Liver (tissue), 9 donors: Measurements from ENCODE around the gene HOXD11. TPM values are rescaled to one million over a fixed set of nuclear protein-coding genes. Genes with fewer than 3 reads are reported as not detected.

Experiments used
- DNase-seq: peaks from one replicate; pipeline ENCODE4 v3.0.0-alpha.2; 2017; ENCODE audit warnings: low spot score
- H3K27ac ChIP-seq, 2 donors: one replicate each; pipeline ENCODE4 v1.7.0; 2013; ENCODE audit warnings: inconsistent platforms in 2 of 2, low read length in 2 of 2, control low read depth in 1 of 2, low read depth in 1 of 2, mild to moderate bottlenecking in 1 of 2
- H3K27me3 ChIP-seq, 4 donors: one replicate each; pipeline versions ENCODE4 v1.6.1 to v1.7.0; 2013; ENCODE audit warnings: low read length in 3 of 4, inconsistent platforms in 1 of 4, mild to moderate bottlenecking in 1 of 4, moderate library complexity in 1 of 4; ENCODE audit not compliant: control insufficient read depth in 4 of 4, insufficient read depth in 4 of 4
- H3K36me3 ChIP-seq, 4 donors: one replicate each; pipeline versions ENCODE4 v1.6.1 to v1.7.0; 2013; ENCODE audit warnings: low read length in 3 of 4, mild to moderate bottlenecking in 3 of 4, low read depth in 1 of 4, moderate library complexity in 1 of 4; ENCODE audit not compliant: control insufficient read depth in 4 of 4, insufficient read depth in 3 of 4
- H3K4me1 ChIP-seq, 4 donors: one replicate each; pipeline versions ENCODE4 v1.6.1 to v1.7.0; 2013; ENCODE audit warnings: low read length in 3 of 4, mild to moderate bottlenecking in 3 of 4, moderate library complexity in 1 of 4; ENCODE audit not compliant: control insufficient read depth in 4 of 4, insufficient read depth in 4 of 4
- H3K4me3 ChIP-seq, 3 donors: one replicate each; pipeline versions ENCODE4 v1.6.1 to v1.7.0; 2013; ENCODE audit warnings: low read length in 3 of 3, control low read depth in 1 of 3, low read depth in 1 of 3, mild to moderate bottlenecking in 1 of 3
- H3K9ac ChIP-seq, 2 donors: one replicate each; pipeline ENCODE4 v1.7.0; 2013; ENCODE audit warnings: low read length in 2 of 2, mild to moderate bottlenecking in 2 of 2, moderate library complexity in 2 of 2, control low read depth in 1 of 2, low read depth in 1 of 2
- H3K9me3 ChIP-seq, 4 donors: one replicate each; pipeline versions ENCODE4 v1.6.1 to v1.7.0; 2013; ENCODE audit warnings: low read length in 3 of 4; ENCODE audit not compliant: control insufficient read depth in 4 of 4
- FOXA1 ChIP-seq: IDR thresholded peaks from 2 replicates; pipeline ENCODE4 v1.6.1; 2016; ENCODE audit warnings: antibody characterized with exemption
- FOXA2 ChIP-seq: IDR thresholded peaks from 2 replicates; pipeline ENCODE4 v1.6.1; 2016; ENCODE audit warnings: antibody characterized with exemption
- GABPA ChIP-seq, 2 donors: IDR thresholded peaks in 1 of 2; conservative IDR thresholded peaks in 1 of 2; 2 replicates each; pipeline ENCODE4 v1.6.1; 2016; ENCODE audit warnings: antibody characterized with exemption in 2 of 2, mild to moderate bottlenecking in 1 of 2, moderate library complexity in 1 of 2
- HNF4A ChIP-seq, 2 donors: conservative IDR thresholded peaks; 2 replicates each; pipeline ENCODE4 v1.6.1; 2016; ENCODE audit warnings: antibody characterized with exemption in 2 of 2, mild to moderate bottlenecking in 2 of 2
- HNF4G ChIP-seq: IDR thresholded peaks from 2 replicates; pipeline ENCODE4 v1.6.1; 2016; ENCODE audit warnings: antibody characterized with exemption
- JUND ChIP-seq, 2 donors: IDR thresholded peaks; 2 replicates each; pipeline ENCODE4 v1.6.1; 2016; ENCODE audit warnings: antibody characterized with exemption in 2 of 2
- NR2F2 ChIP-seq: IDR thresholded peaks from 2 replicates; pipeline ENCODE4 v1.6.1; 2016; ENCODE audit warnings: antibody characterized with exemption
- RAD21 ChIP-seq, 2 donors: IDR thresholded peaks; 2 replicates each; pipeline ENCODE4 v1.6.1; 2016; ENCODE audit warnings: antibody characterized with exemption in 2 of 2, mild to moderate bottlenecking in 2 of 2
- RXRA ChIP-seq, 2 donors: IDR thresholded peaks; 2 replicates each; pipeline ENCODE4 v1.6.1; 2017 to 2018; ENCODE audit warnings: antibody characterized with exemption in 2 of 2, mild to moderate bottlenecking in 1 of 2
- SP1 ChIP-seq: IDR thresholded peaks from 2 replicates; pipeline ENCODE4 v1.6.1; 2018; ENCODE audit warnings: antibody characterized with exemption, mild to moderate bottlenecking
- TAF1 ChIP-seq: conservative IDR thresholded peaks from 2 replicates; pipeline ENCODE4 v1.6.1; 2016; ENCODE audit warnings: antibody characterized with exemption, mild to moderate bottlenecking
- YY1 ChIP-seq: IDR thresholded peaks from 2 replicates; pipeline ENCODE4 v1.6.1; 2016; ENCODE audit warnings: antibody characterized with exemption, mild to moderate bottlenecking
- WGBS: extraction: QIAGEN DNeasy Blood & Tissue Kit; methylation state at CpG from one replicate; pipeline ENCODE4 v1.1.7; 2013; 5-methylcytosine and 5-hydroxymethylcytosine counted together
- polyA plus RNA-seq, 2 donors: library from polyadenylated mRNA; stranded (reverse) in 1 of 2; unstranded in 1 of 2; fragments of 200-250 nt in 1 of 2; fragments of >200 nt in 1 of 2; fragmentation: Nextera tagmentation in 1 of 2; extraction: Ambion mirVana in 1 of 2; gene quantifications; one replicate each; pipeline versions ENCODE4 v1.2.1 to v1.2.3, GENCODE V29; 2013 to 2015
- total RNA-seq, 2 donors: library from RNA; depleted of rRNA; stranded (reverse); fragments of >200 nt; gene quantifications; one replicate each; pipeline ENCODE4 v1.2.3, GENCODE V29; 2014
- TF ChIP-seq, protein P1 (sequence below): IDR thresholded peaks from 2 replicates; pipeline ENCODE4 v1.6.1; 2016; ENCODE audit warnings: antibody characterized with exemption
- TF ChIP-seq, protein P2 (sequence below): fragments of 150-350 bp; IDR thresholded peaks from 2 replicates; pipeline ENCODE4 v1.5.1; 2017; ENCODE audit warnings: improper control_type of control experiment, low read depth, low read length; ENCODE audit not compliant: missing input control
- TF ChIP-seq, protein P3 (sequence below): IDR thresholded peaks from 2 replicates; pipeline ENCODE4 v1.6.1; 2016; ENCODE audit warnings: antibody characterized with exemption
- TF ChIP-seq, protein P4 (sequence below): IDR thresholded peaks from 2 replicates; pipeline ENCODE4 v1.6.1; 2016; ENCODE audit warnings: antibody characterized with exemption, mild to moderate bottlenecking
- donor health status: healthy.
- donor health status: healthy.
- donor health status: healthy.
- donor health status: healthy.
- donor health status: healthy.

HOXD11 gene
- total and polyA plus RNA-seq, 4 donors, result not detected

DNA sequence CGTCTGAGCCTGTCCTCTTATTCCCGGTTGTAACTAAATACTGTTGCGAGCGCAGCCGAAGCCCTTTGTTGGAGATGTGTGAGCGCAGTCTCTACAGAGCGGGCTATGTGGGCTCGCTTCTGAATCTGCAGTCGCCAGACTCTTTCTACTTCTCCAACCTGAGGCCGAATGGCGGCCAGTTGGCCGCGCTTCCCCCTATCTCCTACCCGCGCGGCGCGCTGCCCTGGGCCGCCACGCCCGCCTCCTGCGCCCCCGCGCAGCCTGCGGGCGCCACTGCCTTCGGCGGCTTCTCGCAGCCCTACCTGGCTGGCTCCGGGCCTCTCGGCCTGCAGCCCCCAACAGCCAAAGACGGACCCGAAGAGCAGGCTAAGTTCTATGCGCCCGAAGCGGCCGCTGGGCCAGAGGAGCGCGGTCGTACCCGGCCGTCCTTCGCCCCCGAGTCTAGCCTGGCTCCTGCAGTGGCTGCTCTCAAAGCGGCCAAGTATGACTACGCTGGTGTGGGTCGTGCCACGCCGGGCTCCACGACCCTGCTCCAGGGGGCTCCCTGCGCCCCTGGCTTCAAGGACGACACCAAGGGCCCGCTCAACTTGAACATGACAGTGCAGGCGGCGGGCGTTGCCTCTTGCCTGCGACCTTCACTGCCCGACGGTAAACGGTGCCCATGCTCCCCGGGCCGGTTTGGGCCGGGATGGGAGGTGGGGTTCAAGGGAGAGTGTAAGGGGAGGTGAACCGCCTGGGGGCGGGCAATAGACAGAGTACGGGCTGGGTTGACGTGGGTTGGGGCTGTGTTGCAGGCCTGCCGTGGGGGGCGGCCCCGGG, 7.1 kb upstream of the HOXD11 start, which contains the start of gene HOXD12:
Gene HOXD12 (plus strand): TSS at position 68 of the 819 bp plus-strand sequence. CDS start 7 bp downstream, at position 75.
- peaks cover 0 to 2% (median 0%) of the 10 kb centered on the region in 4 donors for H3K9me3 ChIP-seq
- H3K9ac ChIP-seq, result no peak within 1 kb of the TSS
- H3K27ac ChIP-seq, result no peak within 1 kb of the TSS
- DNase-seq, result no peak
- no peak within 1 kb of the TSS for H3K4me3 ChIP-seq
- peaks cover 1 to 23% (median 14%) of the 10 kb centered on the region in 4 donors for H3K4me1 ChIP-seq
- TF ChIP-seq, protein P1, sequence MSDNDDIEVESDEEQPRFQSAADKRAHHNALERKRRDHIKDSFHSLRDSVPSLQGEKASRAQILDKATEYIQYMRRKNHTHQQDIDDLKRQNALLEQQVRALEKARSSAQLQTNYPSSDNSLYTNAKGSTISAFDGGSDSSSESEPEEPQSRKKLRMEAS, result no peak
- TF ChIP-seq, protein P2, sequence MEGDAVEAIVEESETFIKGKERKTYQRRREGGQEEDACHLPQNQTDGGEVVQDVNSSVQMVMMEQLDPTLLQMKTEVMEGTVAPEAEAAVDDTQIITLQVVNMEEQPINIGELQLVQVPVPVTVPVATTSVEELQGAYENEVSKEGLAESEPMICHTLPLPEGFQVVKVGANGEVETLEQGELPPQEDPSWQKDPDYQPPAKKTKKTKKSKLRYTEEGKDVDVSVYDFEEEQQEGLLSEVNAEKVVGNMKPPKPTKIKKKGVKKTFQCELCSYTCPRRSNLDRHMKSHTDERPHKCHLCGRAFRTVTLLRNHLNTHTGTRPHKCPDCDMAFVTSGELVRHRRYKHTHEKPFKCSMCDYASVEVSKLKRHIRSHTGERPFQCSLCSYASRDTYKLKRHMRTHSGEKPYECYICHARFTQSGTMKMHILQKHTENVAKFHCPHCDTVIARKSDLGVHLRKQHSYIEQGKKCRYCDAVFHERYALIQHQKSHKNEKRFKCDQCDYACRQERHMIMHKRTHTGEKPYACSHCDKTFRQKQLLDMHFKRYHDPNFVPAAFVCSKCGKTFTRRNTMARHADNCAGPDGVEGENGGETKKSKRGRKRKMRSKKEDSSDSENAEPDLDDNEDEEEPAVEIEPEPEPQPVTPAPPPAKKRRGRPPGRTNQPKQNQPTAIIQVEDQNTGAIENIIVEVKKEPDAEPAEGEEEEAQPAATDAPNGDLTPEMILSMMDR, result no peak
- TF ChIP-seq RXRA (IDR thresholded peaks at IDR 0.05) (no peak), SP1 (no peak), YY1 (no peak), FOXA1 (no peak), HNF4A (conservative IDR thresholded peaks at IDR 0.05) (no peak), GABPA (IDR thresholded peaks at IDR 0.05 in 1 of 2, conservative IDR thresholded peaks at IDR 0.05 in 1 of 2) (no peak), TAF1 (no peak), HNF4G (no peak)
- TF ChIP-seq, protein P3, sequence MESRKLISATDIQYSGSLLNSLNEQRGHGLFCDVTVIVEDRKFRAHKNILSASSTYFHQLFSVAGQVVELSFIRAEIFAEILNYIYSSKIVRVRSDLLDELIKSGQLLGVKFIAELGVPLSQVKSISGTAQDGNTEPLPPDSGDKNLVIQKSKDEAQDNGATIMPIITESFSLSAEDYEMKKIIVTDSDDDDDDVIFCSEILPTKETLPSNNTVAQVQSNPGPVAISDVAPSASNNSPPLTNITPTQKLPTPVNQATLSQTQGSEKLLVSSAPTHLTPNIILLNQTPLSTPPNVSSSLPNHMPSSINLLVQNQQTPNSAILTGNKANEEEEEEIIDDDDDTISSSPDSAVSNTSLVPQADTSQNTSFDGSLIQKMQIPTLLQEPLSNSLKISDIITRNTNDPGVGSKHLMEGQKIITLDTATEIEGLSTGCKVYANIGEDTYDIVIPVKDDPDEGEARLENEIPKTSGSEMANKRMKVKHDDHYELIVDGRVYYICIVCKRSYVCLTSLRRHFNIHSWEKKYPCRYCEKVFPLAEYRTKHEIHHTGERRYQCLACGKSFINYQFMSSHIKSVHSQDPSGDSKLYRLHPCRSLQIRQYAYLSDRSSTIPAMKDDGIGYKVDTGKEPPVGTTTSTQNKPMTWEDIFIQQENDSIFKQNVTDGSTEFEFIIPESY, result no peak
- TF ChIP-seq, protein P4, sequence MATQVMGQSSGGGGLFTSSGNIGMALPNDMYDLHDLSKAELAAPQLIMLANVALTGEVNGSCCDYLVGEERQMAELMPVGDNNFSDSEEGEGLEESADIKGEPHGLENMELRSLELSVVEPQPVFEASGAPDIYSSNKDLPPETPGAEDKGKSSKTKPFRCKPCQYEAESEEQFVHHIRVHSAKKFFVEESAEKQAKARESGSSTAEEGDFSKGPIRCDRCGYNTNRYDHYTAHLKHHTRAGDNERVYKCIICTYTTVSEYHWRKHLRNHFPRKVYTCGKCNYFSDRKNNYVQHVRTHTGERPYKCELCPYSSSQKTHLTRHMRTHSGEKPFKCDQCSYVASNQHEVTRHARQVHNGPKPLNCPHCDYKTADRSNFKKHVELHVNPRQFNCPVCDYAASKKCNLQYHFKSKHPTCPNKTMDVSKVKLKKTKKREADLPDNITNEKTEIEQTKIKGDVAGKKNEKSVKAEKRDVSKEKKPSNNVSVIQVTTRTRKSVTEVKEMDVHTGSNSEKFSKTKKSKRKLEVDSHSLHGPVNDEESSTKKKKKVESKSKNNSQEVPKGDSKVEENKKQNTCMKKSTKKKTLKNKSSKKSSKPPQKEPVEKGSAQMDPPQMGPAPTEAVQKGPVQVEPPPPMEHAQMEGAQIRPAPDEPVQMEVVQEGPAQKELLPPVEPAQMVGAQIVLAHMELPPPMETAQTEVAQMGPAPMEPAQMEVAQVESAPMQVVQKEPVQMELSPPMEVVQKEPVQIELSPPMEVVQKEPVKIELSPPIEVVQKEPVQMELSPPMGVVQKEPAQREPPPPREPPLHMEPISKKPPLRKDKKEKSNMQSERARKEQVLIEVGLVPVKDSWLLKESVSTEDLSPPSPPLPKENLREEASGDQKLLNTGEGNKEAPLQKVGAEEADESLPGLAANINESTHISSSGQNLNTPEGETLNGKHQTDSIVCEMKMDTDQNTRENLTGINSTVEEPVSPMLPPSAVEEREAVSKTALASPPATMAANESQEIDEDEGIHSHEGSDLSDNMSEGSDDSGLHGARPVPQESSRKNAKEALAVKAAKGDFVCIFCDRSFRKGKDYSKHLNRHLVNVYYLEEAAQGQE, result no peak
- peaks cover 13 to 71% (median 38%) of the 10 kb centered on the region in 4 donors for H3K27me3 ChIP-seq
- WGBS, result 7% methylated on average over 70 of the region's 70 CpGs
- no peaks in the 10 kb centered on the region for H3K36me3 ChIP-seq

DNA sequence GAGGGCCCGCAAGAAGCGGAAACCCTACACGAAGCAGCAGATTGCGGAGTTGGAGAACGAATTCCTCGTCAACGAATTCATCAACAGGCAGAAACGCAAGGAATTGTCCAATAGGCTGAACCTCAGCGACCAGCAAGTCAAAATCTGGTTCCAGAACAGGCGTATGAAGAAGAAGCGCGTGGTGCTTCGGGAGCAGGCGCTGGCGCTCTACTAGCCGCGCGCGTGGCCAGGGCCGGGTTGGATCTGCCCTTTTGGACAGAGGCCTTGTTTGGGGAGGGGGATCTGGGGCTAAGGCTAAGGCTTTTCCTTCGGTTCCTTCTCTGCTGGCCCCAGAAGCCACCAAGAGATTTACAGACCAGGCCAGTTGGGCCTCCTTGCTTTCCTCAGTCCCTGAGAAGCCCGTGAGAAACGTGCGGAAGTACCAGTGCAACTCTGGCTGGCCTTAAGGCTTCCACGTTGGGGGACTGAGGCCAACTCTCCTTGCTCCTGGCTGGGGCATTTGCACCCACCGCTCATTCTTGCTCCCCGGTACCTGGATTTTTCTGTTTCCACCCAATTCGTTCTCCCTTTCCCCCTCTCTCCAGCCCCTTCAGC, 6.4 kb upstream of the HOXD11 start:
- Histone ChIP-seq H3K27ac (no peak overlapping the region), H3K4me1 (peaks cover 1 to 24% (median 14%) of the 10 kb centered on the region in 4 donors), H3K4me3 (no peak overlapping the region), H3K27me3 (peaks cover 20 to 76% (median 38%) of the 10 kb centered on the region in 4 donors), H3K36me3 (no peaks in the 10 kb centered on the region), H3K9ac (no peak overlapping the region), H3K9me3 (no peaks in the 10 kb centered on the region)
- DNase-seq, result no peak
- WGBS, result 18% methylated on average over 28 of the region's 28 CpGs
- TF ChIP-seq RAD21 (IDR thresholded peaks at IDR 0.05) (no peak), HNF4A (conservative IDR thresholded peaks at IDR 0.05) (no peak), RXRA (IDR thresholded peaks at IDR 0.05) (no peak), GABPA (IDR thresholded peaks at IDR 0.05 in 1 of 2, conservative IDR thresholded peaks at IDR 0.05 in 1 of 2) (no peak), FOXA2 (no peak), SP1 (no peak), FOXA1 (no peak), TAF1 (no peak), JUND (IDR thresholded peaks at IDR 0.05) (no peak), NR2F2 (no peak)
- TF ChIP-seq, protein P1, result no peak
- TF ChIP-seq, protein P2, result no peak
- TF ChIP-seq, protein P3, result no peak
